Gastroesophageal sphincter (tissue), 3 donors: ENCODE measurements around the gene YPEL3.

Experiments
- POLR2A ChIP-seq, 2 donors: fragments of 450-650 bp; IDR thresholded peaks; one replicate each; pipeline ENCODE4 v1.6.1; 2017; ENCODE audit warnings: antibody characterized with exemption in 2 of 2, mild to moderate bottlenecking in 2 of 2, moderate library complexity in 1 of 2
- TF ChIP-seq, protein P1 (sequence below), 4 experiments: fragments of 200-600 bp in 2 of 4; fragments of 450-650 bp in 2 of 4; sonication (generic) in 1 of 4; IDR thresholded peaks; one replicate each; pipeline ENCODE4 v1.5.1; 2017 to 2019; ENCODE audit warnings: antibody characterized with exemption in 4 of 4, mild to moderate bottlenecking in 2 of 4, moderate library complexity in 2 of 4

DNA sequence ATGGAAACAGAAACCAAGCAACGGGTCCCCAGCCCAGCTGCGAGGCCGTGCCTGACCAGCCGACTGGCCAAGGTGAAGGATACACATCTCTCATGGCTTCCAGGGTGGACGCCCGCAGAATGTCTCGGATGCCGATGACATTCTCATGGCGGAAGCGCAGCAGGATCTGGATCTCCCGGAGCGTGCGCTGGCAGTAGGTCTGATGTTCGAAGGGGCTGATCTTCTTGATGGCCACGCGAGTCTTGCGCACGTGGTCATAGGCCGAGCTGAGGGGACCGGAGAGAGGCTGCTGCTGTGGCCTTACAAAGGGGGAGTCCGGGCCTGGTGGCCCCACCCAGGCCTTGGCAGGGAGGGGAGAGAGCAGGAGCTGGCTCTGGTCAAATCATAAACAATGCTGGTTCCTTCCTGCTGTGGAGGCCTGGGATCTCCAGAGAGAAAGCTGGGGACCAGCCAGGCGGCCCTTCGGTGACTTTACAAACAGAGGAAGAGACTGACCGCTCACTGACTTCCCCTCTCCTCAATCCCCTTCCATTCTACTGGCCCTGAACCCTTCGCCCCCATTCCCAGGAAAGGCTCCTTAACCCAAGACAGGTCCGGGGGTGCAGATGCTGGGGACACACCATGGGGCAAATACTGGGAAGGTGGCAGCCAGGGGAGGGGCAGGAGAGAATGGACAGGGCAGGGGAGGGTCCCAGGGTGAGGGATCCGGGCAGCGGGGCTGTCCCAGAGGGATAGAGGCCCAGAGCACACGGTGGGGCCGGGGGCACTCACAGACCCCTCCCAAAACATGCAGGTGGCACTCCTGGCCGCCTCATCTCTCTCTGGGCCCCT, 25.9 kb upstream of the YPEL3 start:
- TF ChIP-seq, protein P1, sequence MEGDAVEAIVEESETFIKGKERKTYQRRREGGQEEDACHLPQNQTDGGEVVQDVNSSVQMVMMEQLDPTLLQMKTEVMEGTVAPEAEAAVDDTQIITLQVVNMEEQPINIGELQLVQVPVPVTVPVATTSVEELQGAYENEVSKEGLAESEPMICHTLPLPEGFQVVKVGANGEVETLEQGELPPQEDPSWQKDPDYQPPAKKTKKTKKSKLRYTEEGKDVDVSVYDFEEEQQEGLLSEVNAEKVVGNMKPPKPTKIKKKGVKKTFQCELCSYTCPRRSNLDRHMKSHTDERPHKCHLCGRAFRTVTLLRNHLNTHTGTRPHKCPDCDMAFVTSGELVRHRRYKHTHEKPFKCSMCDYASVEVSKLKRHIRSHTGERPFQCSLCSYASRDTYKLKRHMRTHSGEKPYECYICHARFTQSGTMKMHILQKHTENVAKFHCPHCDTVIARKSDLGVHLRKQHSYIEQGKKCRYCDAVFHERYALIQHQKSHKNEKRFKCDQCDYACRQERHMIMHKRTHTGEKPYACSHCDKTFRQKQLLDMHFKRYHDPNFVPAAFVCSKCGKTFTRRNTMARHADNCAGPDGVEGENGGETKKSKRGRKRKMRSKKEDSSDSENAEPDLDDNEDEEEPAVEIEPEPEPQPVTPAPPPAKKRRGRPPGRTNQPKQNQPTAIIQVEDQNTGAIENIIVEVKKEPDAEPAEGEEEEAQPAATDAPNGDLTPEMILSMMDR (IDR thresholded peaks at IDR 0.05): no peak
- no peak for TF ChIP-seq POLR2A (IDR thresholded peaks at IDR 0.05)
